ENCODE results near the gene C12orf43.

C12orf43 gene

GRCh38 chr12:120999191-121000120 is 16.8 kb downstream of the C12orf43 start:
- DNase-seq (ENCODE audit: low read depth): no peak

GRCh38 chr12:120998435-120998834 is 17.9 kb downstream of the C12orf43 start:
- no peak for DNase-seq (ENCODE audit: low read depth)

DNA sequence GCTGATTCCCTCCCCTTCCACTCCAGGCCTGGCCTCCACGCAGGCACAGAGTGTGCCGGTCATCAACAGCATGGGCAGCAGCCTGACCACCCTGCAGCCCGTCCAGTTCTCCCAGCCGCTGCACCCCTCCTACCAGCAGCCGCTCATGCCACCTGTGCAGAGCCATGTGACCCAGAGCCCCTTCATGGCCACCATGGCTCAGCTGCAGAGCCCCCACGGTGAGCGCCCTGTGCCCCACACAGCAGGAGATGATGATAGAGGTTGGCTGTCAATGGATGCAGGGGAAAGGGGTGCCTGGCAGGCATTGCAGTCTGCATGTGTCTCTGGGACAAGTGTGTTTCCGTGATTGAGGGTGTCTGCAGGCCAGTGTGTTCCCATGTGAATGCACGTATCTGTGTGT is 18.8 kb downstream of the C12orf43 start:
- no peak for DNase-seq (ENCODE audit: low read depth)

DNA sequence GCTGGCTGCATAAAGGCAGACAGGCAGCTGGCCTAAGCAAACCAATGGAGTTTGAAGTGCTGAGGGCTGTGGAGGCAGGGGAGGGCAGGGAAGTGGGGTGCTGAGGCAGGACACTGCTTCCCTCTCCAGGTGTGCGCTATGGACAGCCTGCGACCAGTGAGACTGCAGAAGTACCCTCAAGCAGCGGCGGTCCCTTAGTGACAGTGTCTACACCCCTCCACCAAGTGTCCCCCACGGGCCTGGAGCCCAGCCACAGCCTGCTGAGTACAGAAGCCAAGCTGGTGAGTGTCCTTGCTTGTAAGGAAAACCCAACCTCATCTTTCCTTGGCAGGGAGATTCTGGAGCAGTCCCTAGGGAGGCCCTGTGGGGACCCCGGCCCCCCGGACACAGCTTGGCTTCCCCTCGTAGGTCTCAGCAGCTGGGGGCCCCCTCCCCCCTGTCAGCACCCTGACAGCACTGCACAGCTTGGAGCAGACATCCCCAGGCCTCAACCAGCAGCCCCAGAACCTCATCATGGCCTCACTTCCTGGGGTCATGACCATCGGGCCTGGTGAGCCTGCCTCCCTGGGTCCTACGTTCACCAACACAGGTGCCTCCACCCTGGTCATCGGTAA is 20.0 kb downstream of the C12orf43 start:
- no peak for DNase-seq (ENCODE audit: low read depth)

DNA sequence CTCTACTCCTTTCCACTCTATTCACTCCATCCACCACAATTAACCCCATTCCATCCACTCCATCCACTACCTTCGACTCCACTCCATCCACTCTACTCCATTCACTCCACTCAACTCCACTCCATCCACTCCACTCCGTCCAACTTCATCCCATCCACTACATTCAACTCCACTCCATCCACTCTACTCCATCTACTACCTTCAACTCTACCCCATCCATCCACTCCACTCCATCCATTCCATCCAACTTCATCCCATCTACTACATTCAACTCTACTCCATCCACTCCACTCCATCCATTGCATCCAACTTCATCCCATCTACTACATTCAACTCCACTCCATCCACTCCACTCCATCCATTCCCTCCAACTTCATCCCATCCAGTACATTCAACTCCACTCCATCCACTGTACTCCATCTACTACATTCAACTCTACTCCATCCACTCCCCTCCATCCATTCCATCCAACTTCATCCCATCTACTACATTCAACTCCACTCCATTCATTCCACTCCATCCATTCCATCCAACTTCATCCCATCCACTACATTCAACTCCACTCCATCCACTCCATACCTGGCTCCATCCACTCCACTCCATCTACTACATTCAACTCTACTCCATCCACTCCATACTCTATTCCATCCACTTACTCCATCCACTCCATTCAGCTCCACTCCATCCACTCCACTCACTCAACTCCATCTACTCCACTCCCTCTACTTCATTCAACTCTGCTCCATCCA is 21.5 kb downstream of the C12orf43 start:
- DNase-seq (ENCODE audit: low read depth): no peak

DNA sequence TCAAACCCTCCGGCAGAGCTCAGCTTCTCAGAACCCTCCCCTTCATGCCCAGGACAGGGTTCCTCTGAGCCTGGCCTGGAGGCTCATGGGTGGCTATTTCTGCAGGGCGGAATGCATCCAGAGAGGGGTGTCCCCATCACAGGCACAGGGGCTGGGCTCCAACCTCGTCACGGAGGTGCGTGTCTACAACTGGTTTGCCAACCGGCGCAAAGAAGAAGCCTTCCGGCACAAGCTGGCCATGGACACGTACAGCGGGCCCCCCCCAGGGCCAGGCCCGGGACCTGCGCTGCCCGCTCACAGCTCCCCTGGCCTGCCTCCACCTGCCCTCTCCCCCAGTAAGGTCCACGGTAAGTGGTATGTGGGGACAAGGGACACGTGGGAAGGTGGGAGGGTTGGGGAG is 22.2 kb downstream of the C12orf43 start:
- DNase-seq (ENCODE audit: low read depth): no peak

- no peak for DNase-seq (ENCODE audit: low read depth)
Measured at GRCh38 chr12:120993496-120993895, 22.8 kb downstream of the C12orf43 start.

DNA sequence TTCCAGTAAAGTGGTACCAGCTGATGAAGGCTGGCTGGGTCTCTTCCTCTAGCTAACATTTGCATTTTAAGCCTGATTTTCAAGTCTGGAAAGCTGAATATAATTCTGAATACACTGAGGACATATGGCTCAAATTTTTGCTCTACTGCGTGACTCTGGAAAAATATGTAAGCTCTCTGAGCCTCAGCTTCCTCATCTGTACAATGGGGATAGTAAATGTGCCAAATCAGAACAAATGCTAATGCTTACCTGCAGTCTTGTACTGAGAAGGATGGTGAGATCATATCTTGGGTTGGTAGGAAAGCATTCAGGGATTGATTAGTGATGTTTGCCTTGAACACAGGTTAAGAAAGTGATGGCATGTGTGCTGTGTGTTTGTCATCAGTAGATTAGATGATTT is 23.3 kb downstream of the C12orf43 start:
- no peak for DNase-seq (ENCODE audit: low read depth)

DNA sequence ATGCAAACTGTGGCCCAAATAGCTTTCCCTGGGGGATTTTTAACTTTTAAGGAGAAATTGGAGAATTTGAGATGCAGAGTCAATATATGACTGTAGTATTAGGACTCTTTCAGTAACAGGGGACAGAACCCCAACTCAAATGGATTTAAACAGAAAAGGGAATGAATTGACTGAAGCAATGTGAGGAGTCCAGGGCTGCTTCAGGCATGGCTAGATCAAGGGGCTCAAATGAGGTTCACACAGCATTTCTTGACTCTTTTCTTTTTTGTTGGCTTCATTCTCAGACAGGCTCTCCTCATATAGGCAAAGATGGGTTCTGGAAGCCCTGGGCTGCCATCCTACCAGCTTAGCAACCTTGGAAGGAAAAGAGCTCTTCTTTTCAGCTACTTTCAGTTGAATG is 24.3 kb downstream of the C12orf43 start:
- DNase-seq (ENCODE audit: low read depth): no peak

- DNase-seq (ENCODE audit: low read depth): no peak
Measured at GRCh38 chr12:120990487-120991055, 25.7 kb downstream of the C12orf43 start.

GRCh38 chr12:120989687-120990086 is 26.6 kb downstream of the C12orf43 start:
- no peak for DNase-seq (ENCODE audit: low read depth)

- DNase-seq (ENCODE audit: low read depth): no peak
Measured at GRCh38 chr12:120988658-120989057, 27.6 kb downstream of the C12orf43 start.

DNA sequence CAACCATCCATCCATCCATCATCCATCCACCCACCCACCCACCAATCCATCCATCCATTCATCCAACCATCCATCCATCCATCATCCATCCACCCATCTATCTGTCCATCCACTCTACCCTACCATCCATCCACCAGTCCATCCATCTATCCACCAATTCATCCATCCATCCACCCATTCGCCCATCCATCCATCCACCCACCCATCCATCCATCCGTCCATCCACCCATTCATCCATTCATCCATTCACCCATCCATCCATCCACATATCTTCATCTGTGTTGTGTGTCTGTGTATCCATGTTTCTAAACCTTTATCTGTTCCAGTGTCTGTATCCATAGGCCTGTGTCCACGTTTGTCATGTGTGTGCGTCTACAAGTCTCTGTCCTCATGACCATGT is 28.1 kb downstream of the C12orf43 start:
- DNase-seq (ENCODE audit: low read depth): no peak

- DNase-seq (ENCODE audit: low read depth): no peak
Measured at GRCh38 chr12:120984351-120984898, 31.9 kb downstream of the C12orf43 start.

- DNase-seq (ENCODE audit: low read depth): no peak
Measured at GRCh38 chr12:120983759-120984158, 32.5 kb downstream of the C12orf43 start.

DNA sequence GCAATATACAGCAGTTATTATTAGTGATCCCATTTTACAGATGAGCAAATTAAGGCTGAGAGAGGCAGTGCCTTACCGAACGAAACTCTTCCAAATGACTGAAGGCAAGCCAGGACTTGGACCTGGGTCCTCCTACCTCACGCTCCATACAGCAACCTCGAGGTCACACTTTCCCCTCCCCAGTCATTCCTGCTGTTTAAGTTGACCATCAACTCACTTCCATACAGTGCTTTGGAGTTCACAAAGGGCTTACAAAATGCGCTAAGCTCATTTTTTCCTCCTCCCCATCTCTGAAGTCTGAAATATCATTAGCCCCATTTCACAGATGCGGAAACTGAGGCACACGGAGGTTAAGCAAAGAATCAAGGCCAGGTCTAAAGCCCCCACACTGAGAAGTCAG is 33.6 kb downstream of the C12orf43 start:
- no peak for DNase-seq (ENCODE audit: low read depth)

- no peak for DNase-seq (ENCODE audit: low read depth)
Measured at GRCh38 chr12:120981407-120981941, 34.8 kb downstream of the C12orf43 start.

DNA sequence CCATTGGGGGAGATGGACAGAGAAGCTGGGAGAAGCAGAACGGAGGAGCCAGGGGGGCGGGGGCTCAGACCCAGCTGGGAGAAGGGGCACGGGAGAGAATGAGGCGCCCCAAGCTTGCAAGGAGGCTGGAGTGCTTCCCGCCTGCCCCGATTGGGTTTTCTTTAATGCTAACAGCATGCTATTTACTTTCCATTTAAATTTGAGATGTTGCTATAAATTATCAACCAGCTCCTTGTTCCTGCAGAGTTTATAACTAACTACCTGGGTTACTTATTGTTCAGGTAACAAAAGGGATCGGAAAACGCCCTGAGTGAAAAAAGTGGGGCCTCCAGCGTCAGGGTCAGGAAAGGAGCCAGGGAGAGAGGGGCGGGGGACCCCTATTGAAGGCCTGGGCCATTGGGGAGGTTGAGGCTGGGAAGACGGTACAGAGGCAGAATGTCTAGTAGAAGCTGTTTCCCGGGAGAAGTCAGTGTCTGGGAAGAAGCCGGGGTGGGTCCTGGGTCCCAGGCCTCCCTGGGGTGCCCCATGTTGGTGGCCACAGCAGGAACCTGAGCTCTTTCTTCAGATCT is 35.4 kb downstream of the C12orf43 start:
- DNase-seq (ENCODE audit: low read depth): no peak

- DNase-seq (ENCODE audit: low read depth): no peak
Measured at GRCh38 chr12:120979862-120980696, 36.2 kb downstream of the C12orf43 start.

- DNase-seq (ENCODE audit: low read depth): no peak
Measured at GRCh38 chr12:120979220-120979861, 36.9 kb downstream of the C12orf43 start.
